ENCODE data around the gene C11orf65.

C11orf65 gene

DNA sequence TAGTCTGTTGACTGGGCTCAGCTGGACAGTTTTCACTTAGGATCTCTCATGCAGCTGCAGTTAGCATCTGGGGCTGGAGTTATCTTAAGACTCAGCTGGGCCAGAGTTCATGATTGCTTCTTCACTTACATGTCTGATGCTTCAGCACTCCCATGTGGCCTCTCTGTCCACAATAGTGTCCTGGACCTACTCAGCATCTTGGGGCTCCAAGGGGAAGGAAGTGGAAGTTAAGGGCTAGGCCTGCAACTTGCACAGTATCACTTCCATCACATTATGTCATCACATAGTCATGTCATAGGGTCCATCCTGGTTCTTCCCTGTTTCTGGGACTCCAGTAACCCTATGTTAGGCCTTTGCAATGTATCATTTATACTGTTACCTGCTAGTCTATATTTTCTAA is 115.9 kb downstream of the C11orf65 start:
- DNase-seq: no peak

DNA sequence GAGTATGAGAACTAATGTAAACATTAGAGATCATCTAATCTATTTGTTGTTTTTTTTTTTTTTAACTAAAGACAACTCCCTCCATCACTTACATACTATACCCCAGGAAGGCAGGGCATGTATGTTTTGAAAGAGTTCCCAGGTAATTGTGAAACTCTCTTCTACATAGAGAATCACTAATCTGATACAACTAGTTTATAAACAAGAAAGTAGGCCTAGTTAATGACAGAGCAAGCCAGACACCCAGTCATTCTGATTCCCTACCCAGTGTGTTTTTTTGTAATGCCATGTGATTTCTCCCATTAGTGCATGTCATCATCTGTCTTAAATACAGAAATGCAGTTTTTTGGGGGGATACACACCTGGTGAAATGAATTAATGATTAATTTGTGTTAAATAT is 120.9 kb downstream of the C11orf65 start:
- no peak for DNase-seq

GRCh38 chr11:108345767-108346166 is 121.6 kb downstream of the C11orf65 start:
- no peak for DNase-seq

DNA sequence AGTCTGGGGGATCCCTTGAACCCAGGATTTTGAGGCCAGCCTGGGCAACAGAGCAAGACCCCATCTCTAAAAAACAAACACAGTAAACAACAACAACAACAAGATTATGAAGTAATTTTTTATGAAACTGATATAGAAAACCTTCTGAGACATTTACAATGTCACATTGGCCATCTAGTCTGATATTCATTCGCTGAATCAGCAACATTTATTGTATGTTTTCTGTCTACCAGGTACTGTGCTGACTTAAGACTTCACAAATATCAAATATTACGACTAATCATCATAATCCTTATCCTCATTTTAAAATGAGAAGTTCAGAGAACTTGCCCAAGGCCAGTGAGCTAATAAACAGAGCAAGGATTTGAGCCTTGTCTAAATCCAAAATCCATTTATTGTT is 123.6 kb downstream of the C11orf65 start:
- DNase-seq: no peak

GRCh38 chr11:108341654-108342053 is 125.7 kb downstream of the C11orf65 start:
- no peak for DNase-seq

DNA sequence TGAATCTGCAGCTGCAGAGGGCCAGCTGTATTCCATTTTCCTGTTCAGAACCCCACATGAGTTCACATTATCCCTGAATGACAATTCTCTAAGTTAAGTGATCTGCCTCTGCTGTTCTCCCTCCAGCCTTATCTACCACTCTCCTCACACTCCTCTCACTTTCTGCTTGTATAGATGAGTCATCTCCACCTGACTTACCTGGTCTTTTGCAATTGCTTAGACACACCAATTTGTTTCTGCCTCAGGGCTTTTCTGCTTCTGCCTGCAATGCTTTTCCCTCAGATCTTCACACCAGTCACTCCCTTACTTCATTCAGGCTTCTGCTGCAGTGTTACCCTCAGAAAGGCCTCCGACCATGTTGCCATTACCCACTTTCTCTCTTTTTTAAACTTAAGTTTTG is 126.4 kb downstream of the C11orf65 start:
- no peak for DNase-seq

DNA sequence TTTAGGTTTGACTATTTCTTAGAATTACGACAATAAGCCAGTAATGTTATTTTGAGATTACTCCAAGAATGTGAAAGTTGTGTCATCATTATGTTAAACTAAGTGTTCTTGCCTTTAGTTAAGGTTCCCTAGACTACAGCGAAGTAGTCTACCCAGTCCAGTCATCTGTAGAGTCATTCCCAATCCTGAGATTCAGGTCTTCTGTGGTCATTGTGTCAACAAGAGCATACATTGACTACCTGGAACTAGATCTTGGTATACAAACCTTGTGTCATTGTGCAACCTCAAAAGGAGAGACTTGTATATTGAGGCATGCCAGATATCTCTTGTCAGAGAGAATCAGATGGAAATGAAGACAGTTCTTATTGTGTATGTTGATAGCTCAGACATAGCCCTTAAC is 128.6 kb downstream of the C11orf65 start:
- no peak for DNase-seq

- no peak for DNase-seq
These were observed 133.9 kb downstream of the C11orf65 start for GRCh38 chr11:108333403-108333899.

All from GF-D8 (cell line).